ENCODE data around the gene VSX1. TPM values are rescaled to one million over a fixed set of nuclear protein-coding genes. Genes with fewer than 3 reads are reported as not detected.

The VSX1 gene
- total and polyA plus RNA-seq, 2 of the 4 experiments (the other 2 are of a cell fraction): not detected

DNA sequence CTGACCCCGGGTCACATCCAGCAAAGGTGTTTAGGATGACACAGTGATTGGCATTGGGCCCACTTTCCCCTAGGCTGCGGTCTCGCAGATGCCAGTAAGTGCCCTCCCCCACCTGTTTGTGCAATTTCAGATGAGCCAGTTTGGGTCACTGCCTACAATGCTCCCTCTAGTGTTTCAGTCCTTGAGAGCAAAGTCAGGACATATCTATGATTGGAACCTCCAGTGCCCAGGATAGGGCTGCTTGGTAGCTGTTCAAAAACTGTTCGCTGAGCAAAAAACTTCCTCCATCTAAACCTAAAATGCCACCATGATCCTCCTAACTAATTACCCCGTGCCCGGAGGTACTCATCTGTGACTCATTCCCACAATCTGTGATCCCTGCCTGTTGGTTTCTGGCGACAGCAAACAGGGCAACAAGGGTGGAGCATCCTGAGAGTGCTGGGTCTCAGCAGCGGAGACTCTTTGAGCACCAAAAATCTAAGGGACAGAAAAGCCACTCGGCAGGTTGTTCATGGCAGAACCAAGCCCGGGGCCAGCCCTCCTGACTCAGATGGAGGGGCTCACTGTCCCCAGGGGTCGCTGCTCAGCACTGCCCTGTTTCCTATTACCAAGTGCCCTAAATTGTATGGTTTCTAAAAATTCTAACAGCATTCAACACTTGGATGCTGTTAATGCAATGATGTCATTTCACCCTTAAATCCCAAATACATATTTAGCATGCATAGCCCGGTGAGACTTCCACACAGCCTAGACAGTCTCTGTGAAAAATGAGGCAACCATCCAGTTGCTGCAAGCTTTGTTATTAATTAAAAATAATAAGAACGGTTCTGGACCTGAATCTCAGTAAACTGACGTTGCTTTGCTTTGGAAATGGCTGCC, 5.0 kb downstream of the VSX1 start (continued):
- TF ChIP-seq CHD1 (IDR thresholded peaks at IDR 0.05; ENCODE audit: low read depth, low read length): no peak

DNA sequence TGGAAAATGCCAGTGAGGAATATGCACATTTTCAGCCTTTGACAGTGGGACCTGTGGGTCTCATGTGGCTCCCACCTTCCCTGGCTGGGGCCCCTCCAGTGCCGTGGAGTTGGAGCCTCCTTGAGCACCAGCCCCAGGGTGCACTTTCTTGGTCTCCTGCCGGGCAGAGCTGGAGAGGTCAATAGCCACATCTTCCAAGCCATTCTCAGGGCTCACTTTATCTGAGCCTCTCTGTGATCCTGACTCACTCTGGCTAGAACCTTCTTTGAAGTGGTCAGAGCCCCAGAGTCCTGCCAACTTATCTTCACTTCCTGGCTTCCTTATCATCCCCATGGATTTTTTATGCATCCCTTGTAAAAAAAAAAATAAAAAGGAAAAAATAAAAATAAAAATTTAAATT, 5.7 kb downstream of the VSX1 start:
- no peak overlapping the region for H3K18ac ChIP-seq (ENCODE audit: low read depth, low read length)
- H3K4ac ChIP-seq (ENCODE audit: low read depth, low read length): no peak overlapping the region
- H3K4me3 ChIP-seq (ENCODE audit: insufficient read depth, low read depth, low read length): no peak overlapping the region
- no peaks in the 10 kb centered on the region for H3K79me1 ChIP-seq (ENCODE audit: low read depth in 1 of 2, low read length in 2 of 2)
- no peak overlapping the region for H3K27ac ChIP-seq (ENCODE audit: insufficient read depth, low read length)
- peaks cover 73% of the 10 kb centered on the region for H3K27me3 ChIP-seq (ENCODE audit: control insufficient read depth, insufficient read depth, low read length)
- H4K91ac ChIP-seq (ENCODE audit: insufficient read depth, low read depth, low read length): no peak overlapping the region
- ATAC-seq (ENCODE audit: low read depth) (no peak), DNase-seq (no peak)
- H3K23ac ChIP-seq (ENCODE audit: low read depth, low read length): no peak overlapping the region
- intact Hi-C loops (cut with micrococcal nuclease): no loop called here
- H3K4me1 ChIP-seq (ENCODE audit: control insufficient read depth, insufficient read depth, low read length): no peaks in the 10 kb centered on the region
- H3K56ac ChIP-seq (ENCODE audit: extremely low read depth, insufficient read depth, low read length): no peak overlapping the region
- no peak overlapping the region for H3K9ac ChIP-seq (ENCODE audit: low read depth, low read length)
- no peaks in the 10 kb centered on the region for H3K36me3 ChIP-seq (ENCODE audit: control insufficient read depth, insufficient read depth, low read length)
- H2AK9ac ChIP-seq (replicated peaks; ENCODE audit: low read depth, low read length, poor library complexity): no peak overlapping the region
- no peak overlapping the region for H4K8ac ChIP-seq (ENCODE audit: low read depth in 2 of 2, low read length in 2 of 2)
- H2BK120ac ChIP-seq (ENCODE audit: low read depth, low read length): no peak overlapping the region
- no peak overlapping the region for H4K5ac ChIP-seq (ENCODE audit: low read depth, low read length)
- dilution Hi-C loops (cut with HindIII; ENCODE audit: low sequenced_read_pairs, unreplicated experiment): no loop called here
- in situ Hi-C loops (cut with MboI; ENCODE audit: low sequenced_read_pairs): loop anchor here (10.0 kb wide), 1 partner anchor 99 kb away; no protein-coding TSS in a partner anchor
- H3K9me3 ChIP-seq (ENCODE audit: control insufficient read depth, insufficient read depth, low read length): no peaks in the 10 kb centered on the region
- H2BK5ac ChIP-seq (ENCODE audit: low read depth, low read length, poor library complexity, severe bottlenecking): no peak overlapping the region
- no peak overlapping the region for H2BK20ac ChIP-seq (ENCODE audit: low read depth, low read length)
- no peak overlapping the region for H2AFZ ChIP-seq (replicated peaks; ENCODE audit: low read length, poor library complexity)
- no TSS peak for BruUV-seq (replicated peaks)
- H3K9me1 ChIP-seq (ENCODE audit: insufficient read depth, low read length): no peaks in the 10 kb centered on the region
- WGBS, 2 experiments (ENCODE audit: extremely low coverage in 2 of 2, insufficient read length in 1 of 2): no CpG with 5 or more reads among the region's 2 CpGs
- H4K20me1 ChIP-seq (ENCODE audit: insufficient read depth, low read length): no peaks in the 10 kb centered on the region
- ChIA-PET POLR2A (ENCODE audit: unreplicated experiment) (no interaction called here), CTCF (no interaction called here)
- no peak overlapping the region for H2AK5ac ChIP-seq (ENCODE audit: low read depth, low read length)
- H2BK15ac ChIP-seq (ENCODE audit: low read depth, low read length): no peak overlapping the region
- no peak overlapping the region for H3K14ac ChIP-seq (replicated peaks; ENCODE audit: low read depth, low read length)
- H3K4me2 ChIP-seq (ENCODE audit: low read depth, low read length): no peak overlapping the region
- TF ChIP-seq MXI1 (IDR thresholded peaks at IDR 0.05; ENCODE audit: borderline replicate concordance, low read depth, low read length) (no peak), RCOR1 (IDR thresholded peaks at IDR 0.05; ENCODE audit: insufficient replicate concordance, low read length) (no peak), MAZ (IDR thresholded peaks at IDR 0.05; ENCODE audit: borderline replicate concordance, low read depth, low read length) (no peak), RFX5 (IDR thresholded peaks at IDR 0.05; ENCODE audit: low read depth, low read length) (no peak), SMC3 (IDR thresholded peaks at IDR 0.05; ENCODE audit: low read depth, low read length) (no peak), POLR2A (IDR thresholded peaks at IDR 0.05; ENCODE audit: low read depth, low read length) (no peak), CHD1 (IDR thresholded peaks at IDR 0.05; ENCODE audit: low read depth, low read length) (no peak), CEBPB (IDR thresholded peaks at IDR 0.05; ENCODE audit: low read depth, low read length) (no peak), NFE2L2 (IDR thresholded peaks at IDR 0.05; ENCODE audit: low read depth, low read length) (no peak), MAFK (IDR thresholded peaks at IDR 0.05; ENCODE audit: low read depth, low read length) (no peak), RAD21 (IDR thresholded peaks at IDR 0.05; ENCODE audit: low read length) (no peak), BHLHE40 (IDR thresholded peaks at IDR 0.05; ENCODE audit: low read depth, low read length) (no peak), FOS (IDR thresholded peaks at IDR 0.05; ENCODE audit: low read depth, low read length) (no peak)
- TF ChIP-seq, protein P1, sequence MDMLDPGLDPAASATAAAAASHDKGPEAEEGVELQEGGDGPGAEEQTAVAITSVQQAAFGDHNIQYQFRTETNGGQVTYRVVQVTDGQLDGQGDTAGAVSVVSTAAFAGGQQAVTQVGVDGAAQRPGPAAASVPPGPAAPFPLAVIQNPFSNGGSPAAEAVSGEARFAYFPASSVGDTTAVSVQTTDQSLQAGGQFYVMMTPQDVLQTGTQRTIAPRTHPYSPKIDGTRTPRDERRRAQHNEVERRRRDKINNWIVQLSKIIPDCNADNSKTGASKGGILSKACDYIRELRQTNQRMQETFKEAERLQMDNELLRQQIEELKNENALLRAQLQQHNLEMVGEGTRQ (IDR thresholded peaks at IDR 0.05; ENCODE audit: low read depth, low read length): no peak
- TF ChIP-seq, protein P2, sequence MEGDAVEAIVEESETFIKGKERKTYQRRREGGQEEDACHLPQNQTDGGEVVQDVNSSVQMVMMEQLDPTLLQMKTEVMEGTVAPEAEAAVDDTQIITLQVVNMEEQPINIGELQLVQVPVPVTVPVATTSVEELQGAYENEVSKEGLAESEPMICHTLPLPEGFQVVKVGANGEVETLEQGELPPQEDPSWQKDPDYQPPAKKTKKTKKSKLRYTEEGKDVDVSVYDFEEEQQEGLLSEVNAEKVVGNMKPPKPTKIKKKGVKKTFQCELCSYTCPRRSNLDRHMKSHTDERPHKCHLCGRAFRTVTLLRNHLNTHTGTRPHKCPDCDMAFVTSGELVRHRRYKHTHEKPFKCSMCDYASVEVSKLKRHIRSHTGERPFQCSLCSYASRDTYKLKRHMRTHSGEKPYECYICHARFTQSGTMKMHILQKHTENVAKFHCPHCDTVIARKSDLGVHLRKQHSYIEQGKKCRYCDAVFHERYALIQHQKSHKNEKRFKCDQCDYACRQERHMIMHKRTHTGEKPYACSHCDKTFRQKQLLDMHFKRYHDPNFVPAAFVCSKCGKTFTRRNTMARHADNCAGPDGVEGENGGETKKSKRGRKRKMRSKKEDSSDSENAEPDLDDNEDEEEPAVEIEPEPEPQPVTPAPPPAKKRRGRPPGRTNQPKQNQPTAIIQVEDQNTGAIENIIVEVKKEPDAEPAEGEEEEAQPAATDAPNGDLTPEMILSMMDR (conservative IDR thresholded peaks at IDR 0.05; ENCODE audit: low read depth, low read length): no peak

All from IMR-90 (cell line).